ENCODE results near the gene ADCY1. TPM values are rescaled to one million over a fixed set of nuclear protein-coding genes. Genes with fewer than 3 reads are reported as not detected.

The ADCY1 gene
- total RNA-seq, 2 donors from 2014 or later: 15.3 to 18.5 TPM

- H3K9me3 Mint-ChIP-seq: peaks cover 18% of the 10 kb centered on the region
- no peaks in the 10 kb centered on the region for H3K4me1 Mint-ChIP-seq
- no peaks in the 10 kb centered on the region for H3K4me1 ChIP-seq (ENCODE audit: control insufficient read depth, insufficient read depth, low read length)
- H3K27me3 ChIP-seq (ENCODE audit: control insufficient read depth, insufficient read depth, low read length, poor library complexity, severe bottlenecking): no peaks in the 10 kb centered on the region
- H3K36me3 Mint-ChIP-seq (ENCODE audit: low read depth): peaks cover 20% of the 10 kb centered on the region
- no peak overlapping the region for H3K4me3 Mint-ChIP-seq
- H3K9me3 ChIP-seq (ENCODE audit: control insufficient read depth, low read length): peaks cover 4% of the 10 kb centered on the region
- no peaks in the 10 kb centered on the region for H3K36me3 ChIP-seq (ENCODE audit: control insufficient read depth, insufficient read depth, low read length)
- H3K27ac ChIP-seq (ENCODE audit: low read depth, low read length): no peak overlapping the region
- no peak overlapping the region for H3K4me3 ChIP-seq (ENCODE audit: low read length)
- DNase-seq: no peak
- TF ChIP-seq CTCF (conservative IDR thresholded peaks at IDR 0.05): no peak
- no peak overlapping the region for H3K27ac Mint-ChIP-seq
- no peaks in the 10 kb centered on the region for H3K27me3 Mint-ChIP-seq (ENCODE audit: insufficient read depth)
- H3K9ac ChIP-seq (ENCODE audit: extremely low read depth, low read length, poor library complexity, severe bottlenecking): no peak overlapping the region
- WGBS, 2 experiments (ENCODE audit: insufficient coverage in 1 of 2, insufficient read length in 1 of 2): 61 to 83% methylated on average over 3 of the region's 3 CpGs
These were observed 36.6 kb downstream of the ADCY1 start for GRCh38 chr7:45610660-45611299.

GRCh38 chr7:45617166-45617565 lies 43.0 kb downstream of the ADCY1 start:
- Histone ChIP-seq H3K27ac (ENCODE audit: low read depth, low read length) (no peak overlapping the region), H3K9me3 (ENCODE audit: control insufficient read depth, low read length) (peaks cover 16% of the 10 kb centered on the region), H3K36me3 (ENCODE audit: control insufficient read depth, insufficient read depth, low read length) (no peaks in the 10 kb centered on the region), H3K4me1 (ENCODE audit: control insufficient read depth, insufficient read depth, low read length) (no peaks in the 10 kb centered on the region), H3K27me3 (ENCODE audit: control insufficient read depth, insufficient read depth, low read length, poor library complexity, severe bottlenecking) (no peaks in the 10 kb centered on the region), H3K4me3 (ENCODE audit: low read length) (no peak overlapping the region), H3K9ac (ENCODE audit: extremely low read depth, low read length, poor library complexity, severe bottlenecking) (no peak overlapping the region)
- H3K27ac Mint-ChIP-seq: no peak overlapping the region
- peak; percentile 79 for DNase-seq
- TF ChIP-seq CTCF (conservative IDR thresholded peaks at IDR 0.05): peak; percentile 72
- WGBS, 2 experiments (ENCODE audit: insufficient coverage in 1 of 2, insufficient read length in 1 of 2): 75% methylated on average over 3 of the region's 3 CpGs; no CpG with 5 or more reads in 1 of the 2 experiments
- no peaks in the 10 kb centered on the region for H3K27me3 Mint-ChIP-seq (ENCODE audit: insufficient read depth)
- H3K36me3 Mint-ChIP-seq (ENCODE audit: low read depth): peaks cover 15% of the 10 kb centered on the region
- no peak overlapping the region for H3K4me3 Mint-ChIP-seq
- peaks cover 26% of the 10 kb centered on the region for H3K9me3 Mint-ChIP-seq
- no peaks in the 10 kb centered on the region for H3K4me1 Mint-ChIP-seq

- no peak for DNase-seq
- Mint-ChIP-seq H3K4me1 (no peaks in the 10 kb centered on the region), H3K27ac (no peak overlapping the region), H3K4me3 (no peak overlapping the region), H3K36me3 (ENCODE audit: low read depth) (peaks cover 4% of the 10 kb centered on the region), H3K9me3 (peaks cover 8% of the 10 kb centered on the region), H3K27me3 (ENCODE audit: insufficient read depth) (no peaks in the 10 kb centered on the region)
- no peak overlapping the region for H3K4me3 ChIP-seq (ENCODE audit: low read length)
- H3K27me3 ChIP-seq (ENCODE audit: control insufficient read depth, insufficient read depth, low read length, poor library complexity, severe bottlenecking): no peaks in the 10 kb centered on the region
- TF ChIP-seq CTCF (conservative IDR thresholded peaks at IDR 0.05): no peak
- no peaks in the 10 kb centered on the region for H3K36me3 ChIP-seq (ENCODE audit: control insufficient read depth, insufficient read depth, low read length)
- no peaks in the 10 kb centered on the region for H3K4me1 ChIP-seq (ENCODE audit: control insufficient read depth, insufficient read depth, low read length)
- H3K27ac ChIP-seq (ENCODE audit: low read depth, low read length): no peak overlapping the region
- H3K9ac ChIP-seq (ENCODE audit: extremely low read depth, low read length, poor library complexity, severe bottlenecking): no peak overlapping the region
- WGBS, 2 experiments (ENCODE audit: insufficient coverage in 1 of 2, insufficient read length in 1 of 2): 90 to 92% methylated on average over 7 to 9 of the region's 9 CpGs
- peaks cover 4% of the 10 kb centered on the region for H3K9me3 ChIP-seq (ENCODE audit: control insufficient read depth, low read length)
These were observed 47.9 kb downstream of the ADCY1 start for GRCh38 chr7:45622058-45622457.
